ENCODE results near the gene LRMDA. TPM values are rescaled to one million over a fixed set of nuclear protein-coding genes. Genes with fewer than 3 reads are reported as not detected.

LRMDA gene
- total and polyA plus RNA-seq, 2 of the 4 experiments (the other 2 are of a cell fraction) = 0.07 TPM; not detected in 1

- H3K4ac ChIP-seq (ENCODE audit: low read depth, low read length) = no peak overlapping the region
- no peak overlapping the region for H4K8ac ChIP-seq (ENCODE audit: low read depth in 2 of 2, low read length in 2 of 2)
- peaks cover 4% of the 10 kb centered on the region for H3K27me3 ChIP-seq (ENCODE audit: control insufficient read depth, insufficient read depth, low read length)
- BruUV-seq (replicated peaks) = no TSS peak
- 86% methylated on average over 1 of the region's 2 CpGs; no CpG with 5 or more reads in 1 of the 2 experiments for WGBS, 2 experiments (ENCODE audit: extremely low coverage in 2 of 2, insufficient read length in 1 of 2)
- no peaks in the 10 kb centered on the region for H3K4me1 ChIP-seq (ENCODE audit: control insufficient read depth, insufficient read depth, low read length)
- dilution Hi-C loops (cut with HindIII; ENCODE audit: low sequenced_read_pairs, unreplicated experiment) (no loop called here), in situ Hi-C loops (cut with MboI; ENCODE audit: low sequenced_read_pairs) (no loop called here), intact Hi-C loops (cut with micrococcal nuclease) (no loop called here)
- no peak overlapping the region for H3K18ac ChIP-seq (ENCODE audit: low read depth, low read length)
- no peak for ATAC-seq (ENCODE audit: low read depth)
- no peak overlapping the region for H3K4me3 ChIP-seq (ENCODE audit: insufficient read depth, low read depth, low read length)
- DNase-seq = no peak
- ChIA-PET CTCF (no interaction called here), POLR2A (ENCODE audit: unreplicated experiment) (no interaction called here)
- H3K56ac ChIP-seq (ENCODE audit: extremely low read depth, insufficient read depth, low read length) = no peak overlapping the region
- no peak overlapping the region for H4K91ac ChIP-seq (ENCODE audit: insufficient read depth, low read depth, low read length)
- H2AK5ac ChIP-seq (ENCODE audit: low read depth, low read length) = no peak overlapping the region
- no peak overlapping the region for H4K5ac ChIP-seq (ENCODE audit: low read depth, low read length)
- H3K9me3 ChIP-seq (ENCODE audit: control insufficient read depth, insufficient read depth, low read length) = no peaks in the 10 kb centered on the region
- H3K27ac ChIP-seq (ENCODE audit: insufficient read depth, low read length) = no peak overlapping the region
- H2AFZ ChIP-seq (replicated peaks; ENCODE audit: low read length, poor library complexity) = no peak overlapping the region
- no peak overlapping the region for H2BK15ac ChIP-seq (ENCODE audit: low read depth, low read length)
- no peak overlapping the region for H3K9ac ChIP-seq (ENCODE audit: low read depth, low read length)
- no peak overlapping the region for H2BK5ac ChIP-seq (ENCODE audit: low read depth, low read length, poor library complexity, severe bottlenecking)
- H3K9me1 ChIP-seq (ENCODE audit: insufficient read depth, low read length) = no peaks in the 10 kb centered on the region
- TF ChIP-seq BHLHE40 (IDR thresholded peaks at IDR 0.05; ENCODE audit: low read depth, low read length) (no peak), SMC3 (IDR thresholded peaks at IDR 0.05; ENCODE audit: low read depth, low read length) (no peak), ELK1 (IDR thresholded peaks at IDR 0.05; ENCODE audit: borderline replicate concordance, low read depth, low read length) (no peak), CTCF (conservative IDR thresholded peaks at IDR 0.05; ENCODE audit: low read depth, low read length) (no peak), CEBPB (IDR thresholded peaks at IDR 0.05; ENCODE audit: low read depth, low read length) (no peak), RFX5 (IDR thresholded peaks at IDR 0.05; ENCODE audit: low read depth, low read length) (no peak), MAZ (IDR thresholded peaks at IDR 0.05; ENCODE audit: borderline replicate concordance, low read depth, low read length) (no peak), USF2 (IDR thresholded peaks at IDR 0.05; ENCODE audit: low read depth, low read length) (no peak), NFE2L2 (IDR thresholded peaks at IDR 0.05; ENCODE audit: low read depth, low read length) (no peak), FOS (IDR thresholded peaks at IDR 0.05; ENCODE audit: low read depth, low read length) (no peak), RCOR1 (IDR thresholded peaks at IDR 0.05; ENCODE audit: insufficient replicate concordance, low read length) (no peak), CHD1 (IDR thresholded peaks at IDR 0.05; ENCODE audit: low read depth, low read length) (no peak), RAD21 (IDR thresholded peaks at IDR 0.05; ENCODE audit: low read length) (no peak), MXI1 (IDR thresholded peaks at IDR 0.05; ENCODE audit: borderline replicate concordance, low read depth, low read length) (no peak), MAFK (IDR thresholded peaks at IDR 0.05; ENCODE audit: low read depth, low read length) (no peak)
- H2BK20ac ChIP-seq (ENCODE audit: low read depth, low read length) = no peak overlapping the region
- H3K4me2 ChIP-seq (ENCODE audit: low read depth, low read length) = no peak overlapping the region
- H3K79me1 ChIP-seq (ENCODE audit: low read depth in 1 of 2, low read length in 2 of 2) = no peaks in the 10 kb centered on the region
- no peak overlapping the region for H2AK9ac ChIP-seq (replicated peaks; ENCODE audit: low read depth, low read length, poor library complexity)
- no peak overlapping the region for H3K23ac ChIP-seq (ENCODE audit: low read depth, low read length)
- no peaks in the 10 kb centered on the region for H3K36me3 ChIP-seq (ENCODE audit: control insufficient read depth, insufficient read depth, low read length)
- no peak overlapping the region for H3K14ac ChIP-seq (replicated peaks; ENCODE audit: low read depth, low read length)
- no peaks in the 10 kb centered on the region for H4K20me1 ChIP-seq (ENCODE audit: insufficient read depth, low read length)
- H2BK120ac ChIP-seq (ENCODE audit: low read depth, low read length) = no peak overlapping the region
These were observed 746.5 kb downstream of the LRMDA start for GRCh38 chr10:76177936-76178335.

Data from IMR-90 (cell line).